Muscle of leg (tissue), 11 donors: ENCODE measurements around the gene SPTB. TPM values are rescaled to one million over a fixed set of nuclear protein-coding genes. Genes with fewer than 3 reads are reported as not detected.

Experiments
- DNase-seq: peaks from one replicate; pipeline ENCODE4 v3.0.0; 2013
- H3K27ac ChIP-seq: one replicate; pipeline ENCODE4 v1.5.1; 2013; ENCODE audit warnings: mild to moderate bottlenecking, low read length, control low read depth
- H3K27me3 ChIP-seq: one replicate; pipeline ENCODE4 v1.6.1; 2013; ENCODE audit warnings: low read length; ENCODE audit not compliant: control insufficient read depth, insufficient read depth
- H3K36me3 ChIP-seq: one replicate; pipeline ENCODE4 v1.6.1; 2013; ENCODE audit warnings: low read length; ENCODE audit not compliant: control insufficient read depth, insufficient read depth
- H3K4me1 ChIP-seq: one replicate; pipeline ENCODE4 v1.6.1; 2013; ENCODE audit warnings: low read length; ENCODE audit not compliant: control insufficient read depth, insufficient read depth
- H3K4me3 ChIP-seq: one replicate; pipeline ENCODE4 v1.5.1; 2013; ENCODE audit warnings: low read length, control low read depth
- H3K9me3 ChIP-seq: replicated peaks from 2 replicates; pipeline ENCODE4 v1.6.1; 2013; ENCODE audit warnings: low read depth, low read length; ENCODE audit not compliant: control insufficient read depth
- WGBS: methylation state at CpG from one replicate; pipeline ENCODE4 v1.1.5; 2013; ENCODE audit warnings: missing lambda C conversion rate; ENCODE audit not compliant: insufficient coverage; 5-methylcytosine and 5-hydroxymethylcytosine counted together
- polyA plus RNA-seq, 8 donors: library from polyadenylated mRNA; unstranded; fragments of 120-200 nt; gene quantifications; one replicate each; pipeline versions ENCODE4 v1.2.1 to v1.2.3, GENCODE V29; 2013; ENCODE audit warnings: inconsistent platforms in 1 of 8, low replicate concordance in 1 of 8; ENCODE audit not compliant: insufficient read length in 8 of 8, insufficient read depth in 1 of 8
- total RNA-seq: library from RNA; stranded (reverse); fragments of 120-200 nt; gene quantifications from one replicate; pipeline ENCODE4 v1.2.4, GENCODE V29; 2013

Gene SPTB
- total and polyA plus RNA-seq, 9 donors = 80.2 to 202 (median 126) TPM

DNA sequence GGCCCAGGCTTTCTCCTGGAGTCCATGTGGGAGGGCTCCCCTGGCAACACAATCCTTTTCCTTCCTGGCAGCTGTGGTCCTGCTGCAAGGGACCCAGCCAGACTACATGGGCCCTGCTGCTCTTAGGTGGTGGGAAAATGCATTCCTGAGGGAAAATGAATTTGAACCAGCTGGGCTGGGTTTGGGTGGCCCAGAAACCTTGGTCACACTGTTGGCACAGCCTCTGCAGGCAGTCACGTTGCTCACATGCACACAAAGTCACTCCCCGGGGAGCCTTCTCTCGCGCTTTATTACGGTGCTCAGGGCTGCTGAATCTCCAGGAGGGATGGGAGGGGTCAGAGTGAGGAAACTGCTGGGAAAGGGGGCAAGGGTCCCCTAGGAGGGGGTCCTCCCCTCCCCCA, 158.3 kb downstream of the SPTB start:
- peaks cover 4% of the 10 kb centered on the region for H3K36me3 ChIP-seq
- peak; percentile 52 for DNase-seq
- no peak overlapping the region for H3K27ac ChIP-seq
- H3K9me3 ChIP-seq = no peaks in the 10 kb centered on the region
- H3K27me3 ChIP-seq = no peaks in the 10 kb centered on the region
- WGBS = no CpG with 5 or more reads among the region's 5 CpGs
- H3K4me1 ChIP-seq = peaks cover 71% of the 10 kb centered on the region
- H3K4me3 ChIP-seq = no peak overlapping the region

DNA sequence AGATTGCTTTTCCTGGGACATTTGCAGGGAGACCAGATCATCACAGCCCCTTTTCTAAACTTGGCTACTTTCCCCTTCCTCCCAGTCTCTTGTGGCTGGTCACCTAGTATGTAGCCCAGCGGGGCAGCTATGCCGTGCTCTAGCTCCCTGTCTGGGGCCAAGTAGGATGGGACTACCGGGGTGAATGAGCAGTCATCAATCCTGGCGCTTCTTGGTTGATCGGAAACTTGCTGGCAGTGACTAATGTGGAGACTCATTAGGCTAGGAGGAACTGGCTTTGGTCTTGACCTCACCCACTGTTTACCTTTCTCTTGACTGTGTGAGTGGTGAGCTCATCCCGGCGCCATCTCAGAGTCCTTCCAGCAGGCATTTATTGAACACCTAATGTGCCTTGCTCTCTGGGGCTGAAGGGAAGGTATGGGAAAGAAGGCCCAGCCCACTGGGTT, 159.6 kb downstream of the SPTB start:
- Histone ChIP-seq H3K36me3 (peaks cover 4% of the 10 kb centered on the region), H3K4me3 (no peak overlapping the region), H3K27me3 (no peaks in the 10 kb centered on the region), H3K27ac (no peak overlapping the region), H3K9me3 (no peaks in the 10 kb centered on the region), H3K4me1 (peaks cover 77% of the 10 kb centered on the region)
- DNase-seq = no peak
- 74% methylated on average over 5 of the region's 7 CpGs for WGBS

DNA sequence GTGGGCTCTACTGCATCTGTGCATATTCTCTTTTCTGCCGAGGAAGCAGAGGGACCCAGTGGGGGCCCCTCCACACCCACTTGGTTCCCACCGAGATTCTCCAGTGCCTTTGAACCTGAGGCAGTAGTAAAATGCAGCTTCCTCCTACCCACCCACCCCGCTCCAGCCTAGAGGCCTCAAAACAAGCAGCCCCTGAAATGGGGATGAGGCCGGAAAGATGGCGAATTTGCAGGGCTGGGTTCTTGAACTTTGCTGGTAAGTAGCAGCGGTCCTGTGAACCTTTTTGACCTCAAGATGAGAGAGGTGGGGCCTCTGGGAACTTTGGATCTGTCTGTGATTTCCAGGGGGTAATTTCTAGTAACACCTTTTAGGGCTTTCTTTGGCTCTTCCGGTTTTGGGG, 160.1 kb downstream of the SPTB start:
- Histone ChIP-seq H3K4me1 (peaks cover 72% of the 10 kb centered on the region), H3K27ac (no peak overlapping the region), H3K4me3 (no peak overlapping the region), H3K36me3 (peaks cover 4% of the 10 kb centered on the region), H3K27me3 (no peaks in the 10 kb centered on the region), H3K9me3 (no peaks in the 10 kb centered on the region)
- 47% methylated on average over 2 of the region's 7 CpGs for WGBS
- DNase-seq = no peak

DNA sequence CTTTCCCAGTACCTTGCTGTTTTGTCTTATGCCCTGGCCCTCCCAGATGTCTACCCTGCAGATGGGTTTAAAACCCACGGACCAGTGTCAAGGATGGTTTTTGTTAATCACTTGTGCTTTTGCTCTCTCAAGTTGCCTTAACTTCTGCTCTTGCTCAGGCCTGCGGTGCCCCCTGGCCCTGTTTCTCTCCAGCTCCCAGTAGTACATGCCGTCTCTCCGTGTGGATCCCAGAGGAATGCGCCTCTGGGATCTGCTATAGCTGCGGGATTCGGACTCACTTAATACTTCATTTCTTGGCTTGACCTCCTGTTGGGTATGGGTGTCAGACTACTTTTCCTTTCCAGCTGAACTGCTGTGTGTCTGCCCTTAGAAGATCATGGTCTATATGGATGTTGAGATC, 160.9 kb downstream of the SPTB start:
- 71% methylated on average over 1 of the region's 7 CpGs for WGBS
- peaks cover 4% of the 10 kb centered on the region for H3K36me3 ChIP-seq
- no peak for DNase-seq
- H3K4me1 ChIP-seq = peaks cover 64% of the 10 kb centered on the region
- peaks cover 3% of the 10 kb centered on the region for H3K9me3 ChIP-seq
- H3K4me3 ChIP-seq = no peak overlapping the region
- H3K27me3 ChIP-seq = no peaks in the 10 kb centered on the region
- H3K27ac ChIP-seq = no peak overlapping the region

DNA sequence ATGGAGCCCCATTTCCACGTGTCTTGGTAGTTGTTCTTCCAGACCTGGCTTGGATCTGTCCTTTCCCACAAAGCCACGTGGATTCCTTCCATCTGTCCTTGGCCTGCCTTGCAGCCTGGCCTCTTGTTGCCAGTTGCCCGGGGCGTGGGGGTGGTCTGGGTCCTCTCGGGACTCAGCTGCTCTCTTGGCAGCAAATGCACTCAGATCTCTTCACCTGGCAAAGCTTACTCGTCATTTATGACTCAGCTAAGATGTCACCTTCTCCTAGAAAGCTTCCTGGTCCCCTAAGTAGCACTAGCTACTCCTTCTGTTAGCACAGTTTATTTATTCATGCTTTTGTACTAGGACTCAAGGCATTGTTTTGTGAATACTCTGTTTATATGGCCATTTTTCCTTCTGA, 161.8 kb downstream of the SPTB start:
- DNase-seq = peak; percentile 57
- WGBS = 28% methylated on average over 6 of the region's 6 CpGs

DNA sequence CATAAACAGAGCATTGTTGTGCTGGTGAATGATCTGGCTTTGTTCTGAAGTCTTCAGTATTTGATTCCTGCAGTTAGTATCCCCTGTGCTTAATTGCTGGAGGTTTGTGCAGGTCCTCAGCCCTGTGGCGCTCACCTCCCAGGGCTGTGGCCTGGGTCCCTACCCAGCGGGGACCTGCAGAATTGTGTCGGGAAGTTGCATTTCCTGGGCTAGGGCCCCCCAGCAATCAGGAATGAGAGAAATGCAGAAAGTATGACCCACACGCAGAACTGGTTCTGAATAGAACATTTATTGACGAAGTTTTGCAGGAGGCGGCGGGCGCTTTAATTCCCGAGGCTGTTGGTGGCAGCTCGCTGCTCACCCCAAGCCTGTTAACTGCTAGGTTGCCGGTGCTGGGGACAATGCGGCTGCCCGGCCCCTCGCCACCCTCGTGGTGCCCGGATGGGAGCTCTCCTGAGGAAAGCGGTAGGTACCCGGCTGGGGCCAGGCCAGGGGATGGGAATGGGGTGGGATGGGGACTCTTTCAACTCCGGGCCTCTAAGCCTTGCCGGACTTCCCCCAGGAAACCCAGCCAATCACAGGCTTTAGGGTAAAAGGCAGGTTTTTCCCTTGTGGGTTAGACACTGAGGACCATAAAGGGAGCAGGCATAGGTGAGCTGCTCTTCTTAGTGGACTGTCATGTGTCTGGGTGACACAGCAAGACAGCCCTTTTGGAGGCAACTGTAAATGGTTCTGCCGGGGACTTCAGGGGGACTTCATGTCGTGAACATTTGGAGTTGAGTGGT, 163.9 kb downstream of the SPTB start:
- H3K4me1 ChIP-seq = peaks cover 46% of the 10 kb centered on the region
- no peak overlapping the region for H3K4me3 ChIP-seq
- 31% methylated on average over 16 of the region's 22 CpGs for WGBS

More for the DNA sequence above, 161.8 kb downstream of the SPTB start:
- Histone ChIP-seq H3K4me3 (no peak overlapping the region), H3K9me3 (peaks cover 5% of the 10 kb centered on the region), H3K4me1 (peaks cover 61% of the 10 kb centered on the region), H3K36me3 (peaks cover 4% of the 10 kb centered on the region), H3K27me3 (no peaks in the 10 kb centered on the region), H3K27ac (no peak overlapping the region)

DNA sequence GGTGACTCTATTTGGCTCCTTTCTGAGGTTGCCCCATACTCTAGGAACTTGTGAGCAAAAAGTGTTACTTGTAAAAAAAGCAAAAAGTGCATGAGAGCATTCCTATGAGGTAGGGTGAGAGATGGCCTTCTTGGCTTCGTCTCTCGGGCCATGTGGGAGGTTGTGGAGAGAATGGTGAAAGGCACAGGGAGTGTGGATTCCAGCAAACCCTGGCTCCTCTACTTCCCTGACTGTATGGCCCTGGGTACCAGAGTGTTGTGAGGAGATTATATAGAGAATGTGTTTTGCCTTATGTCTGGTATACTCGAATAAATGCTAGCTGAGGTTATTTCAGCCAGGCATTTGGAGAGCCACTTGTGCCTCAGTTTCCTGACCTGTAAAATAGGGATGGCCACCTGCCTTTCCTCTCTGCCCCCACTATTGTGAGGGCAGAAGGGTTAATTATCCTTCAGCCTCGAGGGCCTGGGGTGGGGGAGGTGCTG, 164.5 kb downstream of the SPTB start:
- Histone ChIP-seq H3K27ac (no peak overlapping the region), H3K36me3 (peaks cover 2% of the 10 kb centered on the region), H3K27me3 (no peaks in the 10 kb centered on the region)

More for the DNA sequence above, 163.9 kb downstream of the SPTB start:
- Histone ChIP-seq H3K27me3 (no peaks in the 10 kb centered on the region), H3K9me3 (peaks cover 10% of the 10 kb centered on the region), H3K36me3 (peaks cover 4% of the 10 kb centered on the region), H3K27ac (no peak overlapping the region)
- DNase-seq = no peak

DNA sequence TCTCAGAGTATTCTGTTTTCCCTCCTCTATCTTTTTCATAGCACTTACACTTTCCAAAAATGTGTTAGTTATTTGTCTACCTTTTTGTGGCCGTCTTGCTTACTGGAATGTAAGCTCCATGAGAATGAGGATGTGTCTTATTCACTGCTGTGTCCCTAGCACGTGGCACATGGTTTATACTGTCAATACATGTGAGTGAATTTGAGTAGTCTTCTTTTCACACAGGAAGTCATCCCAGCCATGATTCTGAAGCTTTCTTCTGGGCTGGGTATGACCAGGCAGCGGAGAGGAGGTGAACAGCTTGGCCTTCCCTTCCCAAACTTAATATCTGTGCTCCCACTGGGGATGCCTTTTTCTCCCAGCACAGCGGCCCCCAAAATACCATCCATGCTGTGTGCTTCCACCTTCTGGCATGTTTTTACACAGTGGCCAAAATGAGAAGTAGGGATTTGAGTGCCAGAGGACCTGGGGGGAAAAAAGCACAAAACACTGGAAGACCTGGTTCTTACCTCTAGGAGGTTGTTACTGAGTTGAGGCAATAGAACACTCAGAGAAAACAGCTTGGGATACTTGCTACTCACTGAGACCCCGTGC, 165.2 kb downstream of the SPTB start:
- Histone ChIP-seq H3K27me3 (no peaks in the 10 kb centered on the region), H3K9me3 (peaks cover 10% of the 10 kb centered on the region), H3K36me3 (peaks cover 2% of the 10 kb centered on the region), H3K27ac (no peak overlapping the region), H3K4me1 (peaks cover 37% of the 10 kb centered on the region), H3K4me3 (no peak overlapping the region)
- DNase-seq = no peak
- 100% methylated on average over 1 of the region's 5 CpGs for WGBS

More for the DNA sequence above, 164.5 kb downstream of the SPTB start:
- peaks cover 42% of the 10 kb centered on the region for H3K4me1 ChIP-seq
- WGBS = 45% methylated on average over 4 of the region's 4 CpGs
- no peak overlapping the region for H3K4me3 ChIP-seq
- H3K9me3 ChIP-seq = peaks cover 10% of the 10 kb centered on the region
- DNase-seq = no peak

DNA sequence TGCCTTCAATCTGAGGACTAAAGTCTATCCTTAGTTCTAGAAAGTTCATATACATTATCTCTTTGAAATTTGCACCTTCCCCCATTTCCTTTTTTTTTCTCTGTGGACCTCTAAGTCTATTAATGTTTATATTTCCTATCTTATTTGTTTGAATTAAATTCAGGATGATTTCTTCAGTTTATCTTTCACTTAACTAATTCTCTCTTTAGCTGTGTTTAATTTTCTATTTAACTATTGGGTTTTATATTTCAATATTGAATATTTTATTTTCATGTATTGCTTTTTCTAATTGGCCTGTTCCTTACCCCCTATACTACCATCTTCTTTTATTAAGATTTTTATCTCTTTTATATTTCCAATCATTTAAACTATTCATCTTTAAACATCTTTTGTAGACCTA, 166.0 kb downstream of the SPTB start:
- peaks cover 38% of the 10 kb centered on the region for H3K4me1 ChIP-seq

DNA sequence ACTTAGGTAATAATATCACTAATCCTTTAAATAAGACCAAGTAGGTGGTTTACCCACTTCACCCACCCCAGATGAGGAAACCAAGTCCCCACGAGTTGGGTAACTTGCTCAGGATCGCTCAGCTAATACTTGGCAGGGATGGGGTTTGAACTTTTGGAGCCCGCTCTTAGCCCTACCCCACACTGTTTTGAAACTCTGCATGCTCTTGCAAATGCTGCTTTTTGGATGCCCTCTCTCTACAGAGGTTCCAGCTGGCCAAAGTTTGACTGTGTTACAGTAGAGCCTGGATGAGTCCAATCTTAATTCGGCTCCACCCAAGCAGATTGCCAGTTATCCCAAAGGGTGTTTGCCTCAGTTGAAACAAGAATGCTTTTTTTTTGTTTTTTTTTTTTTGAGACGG, 168.7 kb downstream of the SPTB start:
- no peak for DNase-seq
- Histone ChIP-seq H3K4me1 (peaks cover 40% of the 10 kb centered on the region), H3K36me3 (no peaks in the 10 kb centered on the region), H3K27me3 (no peaks in the 10 kb centered on the region), H3K4me3 (no peak overlapping the region), H3K27ac (no peak overlapping the region), H3K9me3 (peaks cover 10% of the 10 kb centered on the region)
- WGBS = no CpG with 5 or more reads among the region's 5 CpGs

More for the DNA sequence above, 166.0 kb downstream of the SPTB start:
- no peaks in the 10 kb centered on the region for H3K27me3 ChIP-seq
- no peak overlapping the region for H3K4me3 ChIP-seq
- DNase-seq = no peak
- no peaks in the 10 kb centered on the region for H3K36me3 ChIP-seq
- no peak overlapping the region for H3K27ac ChIP-seq
- peaks cover 10% of the 10 kb centered on the region for H3K9me3 ChIP-seq
